ENCODE data around the gene GINS1. TPM values are rescaled to one million over a fixed set of nuclear protein-coding genes. Genes with fewer than 3 reads are reported as not detected.
"Not testable (repeated sequence)": the region's sequence is repeated elsewhere in the genome, so short reads cannot be mapped to it uniquely, and the experiment has no call there.

The GINS1 gene
- total RNA-seq, 1 donor from 2014 or later, result 8.6 TPM

DNA sequence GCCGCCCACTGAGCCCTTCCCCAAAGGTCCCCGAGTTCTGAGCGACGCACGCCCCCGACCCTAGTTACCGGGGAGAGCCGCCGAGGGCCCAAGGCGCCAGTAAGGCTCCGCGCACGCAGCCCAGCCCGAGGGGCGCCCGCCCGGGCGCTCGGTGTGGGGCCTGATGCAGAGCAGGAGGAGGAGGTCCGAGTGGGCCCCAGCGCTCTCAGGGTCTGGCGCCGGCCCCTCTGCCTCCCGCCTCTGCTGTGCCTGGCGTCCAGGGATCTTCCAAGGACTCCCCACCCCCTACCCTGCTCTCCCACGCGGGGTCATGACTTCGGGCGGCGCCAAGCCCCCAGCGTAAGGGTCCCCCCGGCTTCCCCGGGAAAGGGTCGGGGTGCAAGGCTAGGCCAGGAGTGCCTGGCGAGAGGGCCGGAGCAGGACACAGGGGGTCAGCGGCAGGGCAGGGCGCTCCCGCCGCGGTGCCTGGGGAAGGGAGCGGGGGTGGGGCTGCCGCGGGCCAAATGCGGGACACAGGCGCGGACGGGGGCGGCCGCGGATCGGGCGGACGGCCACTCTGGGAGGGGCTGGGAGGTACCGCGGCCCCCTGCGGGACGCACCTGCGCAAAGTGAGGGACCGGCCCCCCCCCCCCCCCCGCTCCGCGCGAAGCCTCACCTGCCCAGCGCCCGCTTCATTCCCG is 17.5 kb upstream of the GINS1 start:
- peak; percentile 57 for ATAC-seq

DNA sequence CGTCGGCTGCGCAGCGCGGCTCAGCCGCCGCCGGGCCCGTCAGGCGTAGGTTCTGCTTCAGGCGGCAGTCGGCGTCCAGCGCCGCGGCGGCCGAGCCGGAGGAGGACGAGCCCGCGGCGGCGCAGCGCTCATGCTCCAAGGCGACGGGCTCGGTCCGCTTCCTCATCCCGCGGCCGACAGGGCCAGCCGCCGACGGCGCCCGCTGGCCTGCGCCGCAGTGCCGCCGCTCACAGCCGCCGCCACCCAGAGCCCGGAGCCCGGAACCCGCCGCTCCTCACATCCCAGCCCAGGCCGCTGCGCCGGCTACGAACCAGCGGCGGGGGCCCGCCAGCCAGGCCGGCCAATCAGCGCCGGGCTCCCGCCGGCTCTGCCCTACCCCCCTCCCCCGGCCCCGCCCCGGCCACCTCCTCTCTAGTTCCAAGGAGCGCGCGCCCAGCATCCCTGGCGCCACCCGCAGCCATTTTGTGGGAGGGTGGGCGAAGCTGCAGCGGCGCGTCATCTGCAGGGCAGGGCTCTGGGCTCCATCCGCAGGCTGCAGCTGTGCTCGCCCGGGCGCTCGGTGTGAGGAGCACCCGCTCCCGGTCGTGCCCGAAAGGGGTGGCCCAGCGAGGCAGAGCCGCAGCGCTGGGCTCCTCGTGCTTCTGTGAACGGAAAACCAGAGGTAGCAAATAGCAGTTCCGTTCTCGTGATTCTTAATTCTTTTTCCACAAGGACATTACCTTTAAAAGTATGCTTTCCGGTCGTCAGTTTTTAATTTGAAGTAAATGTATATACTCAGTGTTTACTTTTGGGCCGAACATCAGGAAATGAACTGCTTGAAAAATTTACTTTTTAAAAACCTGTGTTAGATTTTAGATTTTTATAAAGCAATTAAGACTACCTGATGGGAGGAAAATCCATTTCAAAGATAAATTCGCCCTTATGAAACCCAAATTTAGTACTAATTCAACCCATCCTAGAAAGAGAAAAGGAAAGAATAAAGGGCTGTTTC is 16.6 kb upstream of the GINS1 start, which contains the start of gene ABHD12:
Gene ABHD12 (minus strand): TSS at position 298 of the 991 bp plus-strand sequence. CDS start 132 bp downstream, at position 166.
- peak; percentile 98 for ATAC-seq

DNA sequence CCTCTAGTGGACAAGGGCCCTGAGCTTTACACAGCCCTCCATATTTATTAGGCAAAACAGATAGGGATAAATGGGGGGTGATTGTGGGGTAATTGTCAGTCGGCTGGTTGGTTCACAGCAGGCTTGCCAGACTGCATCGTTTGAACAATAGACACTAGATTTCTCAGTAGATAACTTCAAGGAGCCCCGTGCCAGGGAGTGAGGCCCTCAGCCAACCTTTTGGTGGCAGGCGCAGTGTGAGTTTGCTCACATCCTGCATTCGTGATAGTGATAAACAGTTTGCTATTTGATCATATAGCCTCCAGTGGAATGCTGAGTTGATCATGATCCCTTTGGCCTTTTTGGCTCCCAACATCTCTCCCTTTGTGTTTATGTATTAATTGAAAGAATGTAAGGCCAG is 13.2 kb upstream of the GINS1 start:
- ATAC-seq, result no peak

DNA sequence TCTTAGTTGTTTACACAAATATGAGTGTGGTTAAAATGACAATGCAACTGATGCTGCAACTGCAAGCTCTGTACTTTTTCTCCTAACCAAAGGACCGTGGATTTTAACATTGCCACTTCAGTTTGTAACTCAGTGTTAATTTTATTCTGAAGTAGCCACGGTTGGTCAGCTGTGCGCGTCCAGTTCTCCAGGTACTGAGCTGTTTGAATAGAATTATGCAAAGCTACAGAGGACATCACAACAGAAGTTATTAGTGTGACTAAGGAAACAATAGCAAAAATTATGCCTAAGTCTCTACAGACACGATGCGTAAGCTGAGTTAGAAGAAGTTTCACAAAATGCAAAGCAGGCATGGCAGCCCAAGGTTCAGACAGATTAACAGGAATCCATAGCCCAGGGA is 12.5 kb upstream of the GINS1 start:
- no peak for ATAC-seq

DNA sequence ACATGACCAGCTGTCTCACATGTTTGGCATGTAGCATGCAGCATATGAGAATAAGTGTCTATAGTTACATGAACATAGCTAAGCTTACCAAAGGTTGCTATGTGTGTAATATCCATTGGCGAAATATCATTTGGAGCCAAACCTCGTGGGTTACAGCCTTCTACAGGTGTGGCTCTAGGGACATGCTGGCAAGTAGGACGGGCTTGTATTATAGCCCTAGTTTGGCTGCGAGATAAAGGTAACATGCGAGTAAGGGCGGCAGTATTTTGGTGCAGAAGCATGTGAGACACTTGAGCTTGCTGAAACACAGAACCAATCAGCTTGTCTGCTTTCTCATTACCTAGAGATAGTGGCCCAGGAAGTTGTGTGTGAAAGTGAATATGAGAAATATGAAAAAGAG is 10.4 kb upstream of the GINS1 start:
- no peak for ATAC-seq

DNA sequence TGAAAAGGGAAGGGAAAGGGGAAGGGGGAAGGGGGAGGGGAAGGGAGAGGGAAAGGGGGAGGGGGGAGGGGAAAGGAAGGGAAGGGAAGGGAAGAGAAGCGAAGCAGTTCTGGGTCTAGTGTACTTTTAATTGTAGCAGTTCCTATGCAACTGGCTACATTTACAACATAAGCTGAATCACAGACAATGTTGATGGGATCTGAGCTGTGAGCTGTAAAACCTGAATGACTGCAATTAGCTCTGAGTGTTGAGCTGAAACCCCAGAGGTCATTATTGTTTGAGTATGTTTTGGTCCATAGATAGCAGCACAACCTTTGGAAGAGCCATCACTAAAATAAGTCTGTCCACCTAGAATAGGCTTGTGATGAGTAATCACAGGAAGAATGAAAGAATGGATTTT is 9.7 kb upstream of the GINS1 start:
- ATAC-seq, result no peak

DNA sequence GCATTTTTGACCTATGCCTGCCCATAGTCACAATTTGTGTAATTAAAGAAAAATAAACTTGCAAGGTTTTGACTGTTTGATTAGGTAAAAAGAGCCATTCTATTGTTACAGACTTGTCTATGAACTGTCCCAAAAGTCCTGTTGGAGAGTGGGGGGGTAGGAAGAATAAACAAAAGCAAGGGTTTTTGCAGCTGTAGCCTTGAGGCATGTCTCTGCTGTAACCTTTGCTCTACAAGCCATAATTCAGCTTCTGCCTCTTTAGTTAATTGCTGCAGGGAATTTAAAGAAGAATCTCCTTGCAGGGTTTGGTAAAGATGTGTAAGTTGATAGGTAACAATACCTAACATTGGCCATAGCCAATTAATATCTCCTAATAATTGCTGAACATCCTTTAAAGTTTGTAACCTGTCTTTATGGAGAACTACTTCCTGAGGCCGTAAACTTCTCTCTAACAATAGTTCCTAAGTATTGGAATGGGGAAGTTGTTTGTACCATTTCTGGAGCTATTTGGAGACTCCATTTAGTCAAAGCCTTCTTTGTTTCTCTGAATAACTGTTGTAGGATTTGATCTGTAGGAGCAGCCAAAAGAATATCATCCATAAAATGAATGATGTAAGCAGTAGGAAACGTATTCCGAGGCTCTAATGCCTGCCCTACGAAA is 9.0 kb upstream of the GINS1 start:
- ATAC-seq, result no peak

DNA sequence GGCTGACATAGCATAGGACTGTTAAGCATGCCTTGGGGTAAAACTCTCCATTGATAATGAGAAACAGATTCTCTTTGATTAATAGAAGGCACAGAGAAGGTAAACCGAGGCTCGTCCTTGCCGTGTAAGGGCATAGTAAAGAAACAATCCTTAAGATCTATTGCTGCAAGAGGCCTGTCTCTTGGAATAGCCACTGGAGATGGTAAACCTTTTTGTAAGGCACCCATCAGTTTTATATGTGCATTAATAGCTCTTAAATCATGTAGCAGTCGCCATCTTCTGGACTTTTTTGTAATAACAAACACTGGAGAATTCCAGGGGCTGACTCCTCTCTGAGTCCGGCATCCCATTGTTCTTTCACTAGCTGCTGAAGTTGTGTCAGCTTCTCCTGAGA is 8.4 kb upstream of the GINS1 start:
- peak; percentile 68 for ATAC-seq

DNA sequence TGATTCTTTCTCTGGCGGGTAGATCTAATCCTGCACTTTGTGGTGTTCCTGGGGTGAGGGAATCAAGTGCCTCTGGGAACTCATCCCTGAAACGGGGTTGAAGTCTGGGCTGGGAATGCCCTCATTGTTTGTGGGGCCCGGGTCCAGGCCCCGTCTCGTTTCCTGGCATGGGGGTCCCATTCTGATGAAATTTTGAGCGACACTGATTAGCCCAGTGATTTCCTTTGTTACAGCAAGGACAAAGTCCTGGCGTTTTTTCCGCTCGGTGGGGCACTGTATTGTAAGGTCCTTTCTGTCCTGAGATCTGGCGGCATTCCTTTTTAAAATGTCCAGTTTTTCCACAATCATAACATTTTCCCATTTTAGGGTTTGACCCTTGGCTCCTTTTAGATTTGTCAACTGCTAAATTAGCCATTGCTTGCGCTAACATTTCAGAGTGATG is 7.2 kb upstream of the GINS1 start:
- not testable (repeated sequence) for ATAC-seq

DNA sequence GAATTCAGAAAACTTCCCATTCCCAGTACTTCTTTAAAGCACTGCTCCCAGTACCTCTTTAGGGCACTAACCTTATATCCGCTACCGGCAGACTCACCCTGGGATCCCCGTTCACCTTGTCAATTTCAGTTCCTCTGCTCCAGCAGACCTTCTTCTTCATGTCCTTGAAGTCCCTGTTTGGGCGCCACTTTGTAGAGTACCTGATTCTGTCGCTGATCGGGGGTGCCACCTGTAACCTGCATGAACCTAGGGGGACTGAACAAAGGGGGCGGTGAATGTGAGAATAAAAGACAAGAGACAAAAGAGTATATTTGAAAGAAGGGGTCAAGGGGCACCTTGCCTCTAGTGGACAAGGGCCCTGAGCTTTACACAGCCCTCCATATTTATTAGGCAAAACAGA is 4.9 kb upstream of the GINS1 start:
- ATAC-seq, result no peak

DNA sequence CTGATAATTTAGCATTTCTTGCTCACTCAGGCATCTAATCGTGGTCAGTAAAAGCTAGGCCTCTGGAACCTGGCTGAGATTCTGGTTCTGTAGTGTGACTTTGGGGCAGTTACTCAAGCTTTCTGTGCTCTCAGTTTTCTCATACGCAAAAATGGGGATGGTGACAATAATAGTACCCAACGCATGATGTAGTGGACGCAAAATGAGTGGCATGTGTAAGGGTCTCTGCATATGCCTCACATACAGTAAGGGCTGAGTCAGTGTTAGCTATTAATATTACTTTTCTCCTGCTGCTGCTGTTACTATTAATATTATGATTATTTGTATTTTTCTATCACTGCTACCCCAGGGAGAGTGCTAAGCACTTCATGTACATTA is 686 bp downstream of the GINS1 start:
- no peak for ATAC-seq

DNA sequence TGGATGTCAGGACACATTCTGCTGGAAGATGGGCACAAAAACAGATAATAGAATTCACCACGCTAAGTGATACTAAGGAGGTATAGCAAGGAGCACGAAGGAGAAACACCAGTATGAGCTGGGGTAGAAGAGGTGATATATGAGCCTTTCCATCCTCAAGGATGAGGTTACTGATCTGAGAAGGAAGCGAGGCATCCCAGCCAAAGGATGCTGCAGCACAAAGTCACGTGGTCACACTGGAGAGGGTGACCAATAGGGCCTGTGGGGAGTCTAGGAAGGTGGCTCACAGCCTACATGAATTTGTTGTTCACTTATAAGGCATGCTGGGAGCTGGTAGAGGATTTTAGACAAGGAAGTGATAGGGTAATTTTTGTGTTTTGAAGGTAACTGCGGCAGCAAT is 1.4 kb downstream of the GINS1 start:
- no peak for ATAC-seq

DNA sequence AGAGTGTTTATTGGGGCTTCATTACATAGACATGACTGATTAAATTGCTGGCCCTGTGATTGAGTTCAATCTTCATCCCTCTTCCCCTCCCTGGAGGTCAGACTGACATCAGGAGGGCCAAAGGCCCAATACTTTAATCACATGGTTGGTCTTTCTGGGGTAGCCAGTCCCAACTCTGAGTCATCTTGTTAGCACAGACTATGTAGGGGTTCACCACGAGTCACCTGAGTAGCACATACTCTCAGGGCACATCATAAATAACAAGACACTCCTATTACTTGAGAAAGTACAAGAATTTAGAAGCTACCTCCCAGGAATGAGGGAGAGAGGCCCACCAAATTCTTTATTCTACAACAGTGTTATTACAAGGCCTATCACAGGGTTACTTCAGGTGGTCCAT is 11.3 kb downstream of the GINS1 start:
- no peak for ATAC-seq

DNA sequence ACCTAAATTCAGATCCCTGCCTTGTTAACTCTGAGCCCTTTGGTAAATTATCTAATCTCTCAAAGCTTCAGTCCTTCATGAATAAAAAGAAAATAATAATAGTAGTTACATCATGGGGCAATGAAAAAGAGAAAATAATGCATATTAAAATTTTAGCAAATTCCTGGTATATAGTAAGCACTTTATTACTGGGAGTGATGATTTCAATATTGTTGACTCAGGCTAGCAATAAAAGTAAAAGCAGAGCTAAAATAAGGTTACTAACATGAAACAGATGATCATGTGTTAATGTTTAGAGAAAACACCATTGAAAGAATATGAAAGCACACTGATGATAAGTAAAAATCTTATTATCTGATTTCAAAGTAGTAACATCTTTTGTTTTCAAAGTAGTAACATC is 13.6 kb downstream of the GINS1 start:
- no peak for ATAC-seq

DNA sequence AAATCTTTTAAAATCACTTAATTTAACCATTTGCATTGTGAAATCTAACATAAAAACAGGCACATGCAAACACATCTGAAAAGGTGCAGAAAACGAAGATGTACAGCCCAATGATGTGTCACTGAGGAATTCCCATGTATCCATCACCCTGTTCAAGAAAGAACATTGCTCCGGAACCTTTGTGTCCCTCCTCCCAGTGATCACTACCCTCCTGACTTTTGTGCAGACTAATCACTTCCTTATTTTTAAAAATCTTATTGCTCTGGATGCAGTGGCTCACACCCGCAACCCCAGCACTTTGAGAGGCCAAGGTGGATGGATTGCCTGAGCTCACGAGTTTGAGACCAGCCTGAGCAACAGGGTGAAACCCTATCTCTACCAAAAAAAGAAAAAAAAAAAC is 14.6 kb downstream of the GINS1 start:
- ATAC-seq, result no peak

DNA sequence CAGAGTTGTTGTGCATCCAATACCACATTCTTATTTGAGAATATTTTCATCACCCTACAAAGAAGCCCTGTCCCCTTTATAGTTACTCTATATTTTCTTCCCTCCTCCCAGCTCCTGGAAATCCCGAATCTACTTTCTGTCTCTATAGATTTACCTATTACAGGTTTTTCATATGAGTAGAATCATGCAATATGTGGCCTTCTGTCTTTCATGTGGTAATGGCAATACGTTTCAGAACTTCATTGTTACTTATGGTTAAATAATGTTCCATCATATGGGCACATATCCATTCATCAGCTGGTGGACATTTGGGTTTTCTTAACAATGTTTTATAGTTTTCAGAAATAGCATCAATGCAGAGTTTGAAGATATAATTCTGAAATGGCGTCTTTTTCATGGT is 17.1 kb downstream of the GINS1 start:
- no peak for ATAC-seq

DNA sequence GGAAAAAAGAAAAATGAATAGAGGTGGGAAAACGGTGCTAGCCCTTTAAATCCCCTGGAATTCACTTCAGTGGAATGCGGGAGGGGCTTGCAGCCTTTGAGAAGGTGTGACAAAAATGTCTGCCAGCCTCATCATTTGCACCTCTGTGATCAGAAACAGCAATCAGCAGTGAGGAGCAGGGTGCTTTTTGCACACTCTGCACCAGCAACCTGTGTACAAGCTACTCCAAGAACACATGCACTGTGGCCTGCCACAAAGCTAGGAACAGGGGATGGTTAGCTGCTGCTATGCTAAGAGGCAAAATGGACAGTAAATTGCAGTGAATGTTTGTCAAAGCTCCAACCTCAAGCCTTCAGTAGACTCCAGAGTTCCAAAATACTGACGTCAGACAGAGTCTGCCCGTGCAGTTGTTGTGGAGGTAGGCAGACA is 29.7 kb downstream of the GINS1 start:
- ATAC-seq, result no peak

DNA sequence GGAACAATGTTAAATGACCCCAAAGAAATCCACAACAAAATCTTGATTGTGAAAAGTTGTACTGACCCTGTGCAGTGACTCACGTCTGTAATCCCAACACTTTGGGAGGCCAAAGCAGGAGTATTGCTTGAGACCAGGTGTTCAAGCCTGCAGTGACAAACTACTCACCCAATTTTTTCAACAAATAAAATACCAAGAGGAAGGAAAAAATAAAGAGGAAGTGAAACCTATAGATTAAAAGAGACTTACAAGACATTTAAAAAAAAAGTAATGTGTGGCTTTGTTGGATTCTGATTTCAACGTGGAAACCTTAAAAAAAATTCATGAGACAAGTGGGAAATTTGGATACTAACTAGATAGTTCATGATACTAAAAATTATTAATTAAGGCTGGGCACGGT is 31.9 kb downstream of the GINS1 start:
- ATAC-seq, result no peak

DNA sequence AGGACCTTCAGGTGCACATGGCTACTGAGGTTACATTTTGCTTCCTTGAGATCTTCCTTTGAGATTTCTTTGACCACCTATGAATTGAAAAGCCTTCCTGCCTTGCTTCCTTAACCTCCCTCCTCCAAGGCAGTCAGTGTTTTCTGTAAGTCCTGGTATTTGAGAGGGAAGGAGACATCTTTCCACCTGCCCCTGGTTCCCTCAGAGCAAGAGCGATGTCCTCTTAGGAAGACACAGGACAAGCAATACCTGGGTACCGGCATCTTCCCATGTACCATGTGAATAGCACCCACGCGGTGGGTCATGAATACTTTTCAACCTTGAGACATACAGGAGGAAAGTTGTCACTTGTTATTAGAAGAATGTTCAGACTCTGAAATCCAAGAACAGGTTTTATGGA is 37.1 kb downstream of the GINS1 start:
- ATAC-seq, result no peak

DNA sequence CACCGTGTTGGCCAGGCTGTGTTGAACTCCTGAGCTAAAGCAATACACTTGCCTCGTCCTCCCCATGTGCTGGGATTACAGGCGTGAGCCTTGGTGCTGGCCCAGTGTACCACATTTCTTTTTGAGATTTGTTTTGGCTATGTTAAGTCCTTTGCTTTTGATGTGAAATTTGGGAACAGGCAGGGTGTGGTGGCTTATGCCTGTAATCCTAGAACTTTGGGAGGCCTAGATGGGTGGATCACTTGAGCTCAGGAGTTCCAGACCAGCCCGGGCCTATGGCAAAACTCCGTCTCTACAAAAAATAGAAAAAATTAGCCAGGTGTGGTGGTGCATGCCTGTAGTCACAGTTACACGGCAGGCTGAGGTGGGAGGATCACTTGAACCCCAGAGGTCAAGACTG is 40.2 kb downstream of the GINS1 start:
- ATAC-seq, result no peak

DNA sequence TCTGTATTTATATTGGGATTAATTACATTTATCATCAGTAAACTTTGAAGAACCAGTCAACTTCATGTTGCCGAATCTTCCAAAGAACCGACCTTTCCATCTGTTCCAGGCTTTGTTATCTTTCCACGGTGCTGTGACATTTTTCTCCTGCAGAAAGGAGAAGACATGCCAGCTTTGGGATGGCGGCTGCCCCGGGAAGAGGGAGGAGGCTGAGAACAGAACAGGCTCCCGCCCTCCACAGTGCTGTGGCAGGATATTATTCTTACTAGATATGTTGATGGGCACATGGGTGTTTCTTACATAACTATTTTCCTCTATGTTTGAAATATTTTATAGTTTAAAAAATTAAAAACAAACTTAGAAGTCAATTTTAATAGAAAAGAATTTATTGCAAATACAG is 44.9 kb downstream of the GINS1 start:
- ATAC-seq, result no peak

DNA sequence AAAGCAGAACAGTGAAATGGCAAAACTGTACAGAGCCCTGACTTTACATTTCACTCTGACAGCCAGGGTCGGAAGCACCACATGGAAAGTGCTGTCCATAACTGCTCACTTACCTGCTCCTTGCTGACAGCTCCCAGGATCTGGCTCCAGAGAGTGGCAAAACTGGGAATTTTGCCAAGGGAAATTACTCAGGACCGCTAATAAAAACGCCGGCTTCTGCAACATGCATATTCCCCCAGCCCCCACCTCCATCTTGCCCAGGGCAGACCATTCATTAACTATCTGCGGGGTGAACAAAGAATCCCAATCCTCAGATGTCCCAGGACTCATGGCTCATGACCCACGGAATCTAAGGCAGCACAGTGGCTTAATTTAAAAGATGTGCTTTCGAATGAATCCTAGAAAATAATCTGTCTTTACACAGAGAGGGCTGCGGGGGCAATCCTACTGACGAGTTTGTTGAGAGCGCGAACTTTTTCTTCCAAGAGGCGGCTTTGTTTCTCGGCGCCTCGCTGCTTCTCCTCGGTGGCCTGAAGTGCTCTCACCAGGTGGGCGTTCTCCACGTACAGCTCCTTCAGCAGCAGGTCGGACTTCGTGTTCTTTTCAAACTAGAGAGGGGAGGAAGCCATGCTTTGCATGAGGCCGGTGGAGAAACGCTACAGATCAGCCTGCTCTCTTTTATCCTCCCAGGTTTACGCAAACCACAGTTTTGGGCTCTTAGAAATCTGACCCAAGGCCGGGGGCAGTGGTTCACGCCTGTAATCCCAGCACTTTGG is 45.8 kb downstream of the GINS1 start:
- no peak for ATAC-seq
